Measurements from ENCODE around the gene CAMK1G. TPM values are rescaled to one million over a fixed set of nuclear protein-coding genes. Genes with fewer than 3 reads are reported as not detected.

The CAMK1G gene
- total RNA-seq, 1 experiment from 2014 or later, result not detected

- ChIA-PET CTCF (interaction anchor here (0.5 to 0.6 kb wide), 2 partner anchors 41 to 53 kb away, joined by 3 to 5 read pairs; no protein-coding TSS in a partner anchor), POLR2A (interaction anchor here (0.6 to 1.4 kb wide), 3 partner anchors 26 to 157 kb away, joined by 3 to 8 read pairs (median 3); partner anchors contain the start of genes C1orf74 and G0S2)
- H3K27ac Mint-ChIP-seq (ENCODE audit: unreplicated experiment), result no peak overlapping the region
- H3K9me3 ChIP-seq, result no peaks in the 10 kb centered on the region
- TF ChIP-seq CTCF (IDR thresholded peaks at IDR 0.05; ENCODE audit: insufficient read depth in 1 of 2, low read depth in 1 of 2, low read length in 1 of 2, severe bottlenecking in 1 of 2, unreplicated experiment in 1 of 2), result no peak
- intact Hi-C loops (cut with micrococcal nuclease; ENCODE audit: unreplicated experiment), result no loop called here
- peaks cover 45% of the 10 kb centered on the region for H3K4me1 Mint-ChIP-seq (ENCODE audit: low read depth, unreplicated experiment)
- H3K4me3 Mint-ChIP-seq (ENCODE audit: unreplicated experiment), result no peak overlapping the region
- DNase-seq, result no peak
- no peaks in the 10 kb centered on the region for H3K9me3 Mint-ChIP-seq (ENCODE audit: unreplicated experiment)
- H3K27me3 ChIP-seq (replicated peaks; ENCODE audit: control insufficient read depth, insufficient read depth, low read length), result no peaks in the 10 kb centered on the region
- H3K27me3 Mint-ChIP-seq (ENCODE audit: insufficient read depth, unreplicated experiment), result no peaks in the 10 kb centered on the region
- BruUV-seq (replicated peaks), result no TSS peak
- H3K36me3 Mint-ChIP-seq (ENCODE audit: insufficient read depth, unreplicated experiment), result peaks cover 71% of the 10 kb centered on the region
- peaks cover 56% of the 10 kb centered on the region for H3K4me1 ChIP-seq
- H3K4me3 ChIP-seq (ENCODE audit: low read depth, low read length), result no peak overlapping the region
- peaks cover 11% of the 10 kb centered on the region for H3K36me3 ChIP-seq (ENCODE audit: control insufficient read depth, insufficient read depth, low read length)
Measured at GRCh38 chr1:209648931-209649776, 65.6 kb downstream of the CAMK1G start.

GRCh38 chr1:209650454-209650853 lies 66.9 kb downstream of the CAMK1G start:
- H3K27ac Mint-ChIP-seq (ENCODE audit: unreplicated experiment), result peak overlapping the region; percentile 88

More at GRCh38 chr1:209650454-209650853, 66.9 kb downstream of the CAMK1G start:
- Mint-ChIP-seq H3K36me3 (ENCODE audit: insufficient read depth, unreplicated experiment) (peaks cover 58% of the 10 kb centered on the region), H3K27me3 (ENCODE audit: insufficient read depth, unreplicated experiment) (no peaks in the 10 kb centered on the region), H3K4me3 (ENCODE audit: unreplicated experiment) (peak overlapping the region; percentile 96), H3K9me3 (ENCODE audit: unreplicated experiment) (no peaks in the 10 kb centered on the region), H3K4me1 (ENCODE audit: low read depth, unreplicated experiment) (peaks cover 58% of the 10 kb centered on the region)
- intact Hi-C loops (cut with micrococcal nuclease; ENCODE audit: unreplicated experiment), result loop anchor here (10.0 kb wide), 2 partner anchors 226 to 256 kb away; no protein-coding TSS in a partner anchor
- no peak for DNase-seq
- no TSS peak for BruUV-seq (replicated peaks)
- Histone ChIP-seq H3K36me3 (ENCODE audit: control insufficient read depth, insufficient read depth, low read length) (peaks cover 7% of the 10 kb centered on the region), H3K4me1 (peaks cover 69% of the 10 kb centered on the region), H3K9me3 (no peaks in the 10 kb centered on the region), H3K4me3 (ENCODE audit: low read depth, low read length) (peak overlapping the region; percentile 57), H3K27me3 (replicated peaks; ENCODE audit: control insufficient read depth, insufficient read depth, low read length) (no peaks in the 10 kb centered on the region)
- POLR2A ChIA-PET, result no interaction called here
- no peak for TF ChIP-seq CTCF (IDR thresholded peaks at IDR 0.05; ENCODE audit: insufficient read depth in 1 of 2, low read depth in 1 of 2, low read length in 1 of 2, severe bottlenecking in 1 of 2, unreplicated experiment in 1 of 2)
- CTCF ChIA-PET, result interaction anchor here (0.8 kb wide), 1 partner anchor 23 kb away, joined by 3 read pairs; no protein-coding TSS in a partner anchor

Data from Caco-2 (cell line).